ENCODE data around the gene JPT2. TPM values are rescaled to one million over a fixed set of nuclear protein-coding genes. Genes with fewer than 3 reads are reported as not detected.

Gene JPT2, protein sequence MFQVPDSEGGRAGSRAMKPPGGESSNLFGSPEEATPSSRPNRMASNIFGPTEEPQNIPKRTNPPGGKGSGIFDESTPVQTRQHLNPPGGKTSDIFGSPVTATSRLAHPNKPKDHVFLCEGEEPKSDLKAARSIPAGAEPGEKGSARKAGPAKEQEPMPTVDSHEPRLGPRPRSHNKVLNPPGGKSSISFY
- 174 TPM for polyA plus RNA-seq (2013, experiment 1 of 2)
- 169 TPM for polyA plus RNA-seq (2013, experiment 2 of 2)

DNA sequence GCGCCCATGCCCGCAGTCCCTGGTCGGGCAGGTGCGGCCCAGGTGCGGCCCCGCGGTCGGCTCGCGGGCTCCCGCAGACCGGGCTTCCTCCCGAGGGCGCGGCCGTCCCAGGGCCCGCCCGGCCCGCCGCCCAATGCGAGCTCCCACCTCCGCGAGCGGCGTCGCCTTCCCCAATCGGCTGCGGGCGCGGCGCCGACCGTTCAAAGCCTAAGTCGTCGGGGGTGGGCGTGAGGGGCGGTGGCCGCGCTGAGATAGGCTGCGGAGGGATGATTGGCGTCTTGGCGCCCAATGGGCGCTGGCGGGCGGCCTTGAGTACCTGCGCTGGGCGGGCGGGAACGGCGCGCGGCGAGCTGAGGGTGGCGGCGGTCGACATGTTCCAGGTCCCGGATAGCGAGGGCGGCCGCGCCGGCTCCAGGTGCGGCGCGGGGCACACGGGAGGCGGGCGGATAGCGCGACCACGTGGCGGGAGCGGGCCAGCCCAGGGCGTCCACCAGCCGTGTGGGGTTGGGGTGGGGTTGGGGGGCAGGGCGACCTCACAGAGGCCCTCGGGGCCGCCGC is at the start of gene JPT2:
Gene JPT2 (plus strand): TSS at position 338 of the 558 bp plus-strand sequence. CDS start 34 bp downstream, at position 372.
- H3K4me1 ChIP-seq (ENCODE audit: insufficient read depth, low read length): peaks cover 21% of the 10 kb centered on the region
- peak within 1 kb of the TSS; percentile 97 for H3K4me3 ChIP-seq (ENCODE audit: low read length)
- peak within 1 kb of the TSS; percentile 97 for H3K9ac ChIP-seq (ENCODE audit: low read depth, low read length)
- under 1% methylated on average over 79 of the region's 79 CpGs for WGBS
- H3K27ac ChIP-seq (ENCODE audit: low read depth, low read length): peak within 1 kb of the TSS; percentile 77
- H3K9me3 ChIP-seq (ENCODE audit: insufficient read depth, low read depth, low read length): no peaks in the 10 kb centered on the region
- H3K36me3 ChIP-seq (ENCODE audit: insufficient read depth, low read length): peaks cover 40% of the 10 kb centered on the region
- no peaks in the 10 kb centered on the region for H3K27me3 ChIP-seq (ENCODE audit: insufficient read depth, low read length)

DNA sequence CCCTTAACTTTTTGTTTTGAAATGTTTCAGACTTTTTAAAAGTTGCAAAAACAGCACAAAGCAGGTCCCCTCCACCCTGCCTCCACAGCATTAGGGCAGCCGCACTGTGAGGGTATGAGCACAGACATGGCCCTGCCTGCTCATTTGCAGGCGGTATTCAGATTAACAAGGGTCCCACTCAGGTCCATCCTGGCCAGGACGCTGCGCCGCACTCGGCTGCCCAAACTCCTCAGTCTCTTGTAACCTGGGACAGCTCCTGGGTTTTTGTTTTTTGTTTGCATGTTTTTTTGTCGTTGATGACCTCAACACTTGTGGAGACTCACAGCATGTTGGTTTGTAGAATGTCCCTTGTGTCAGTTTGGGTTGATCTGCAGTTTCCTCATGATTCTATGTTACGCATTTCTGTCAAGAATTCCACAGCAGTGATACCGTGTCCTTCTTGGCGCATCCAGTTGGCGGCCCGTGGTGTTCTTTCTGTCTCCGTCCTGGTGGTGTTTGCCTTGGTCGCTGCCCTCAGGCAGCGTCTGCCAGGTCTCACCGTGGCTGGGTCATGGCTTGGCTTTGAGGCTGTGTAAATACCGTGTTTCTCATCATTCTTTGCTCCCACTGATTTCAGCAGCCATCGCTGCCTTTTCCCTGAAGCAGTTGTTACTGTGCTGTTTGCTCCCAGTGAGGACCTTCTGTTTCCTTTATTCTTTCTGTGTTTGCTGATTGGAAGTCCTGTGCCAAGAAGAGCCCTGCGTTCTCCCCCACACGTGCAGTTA is 47.4 kb upstream of the JPT2 start:
- WGBS: 96% methylated on average over 20 of the region's 20 CpGs
- Histone ChIP-seq H3K4me1 (ENCODE audit: insufficient read depth, low read length) (no peaks in the 10 kb centered on the region), H3K27ac (ENCODE audit: low read depth, low read length) (no peak overlapping the region), H3K9me3 (ENCODE audit: insufficient read depth, low read depth, low read length) (no peaks in the 10 kb centered on the region), H3K36me3 (ENCODE audit: insufficient read depth, low read length) (peaks cover 69% of the 10 kb centered on the region), H3K27me3 (ENCODE audit: insufficient read depth, low read length) (no peaks in the 10 kb centered on the region), H3K9ac (ENCODE audit: low read depth, low read length) (no peak overlapping the region), H3K4me3 (ENCODE audit: low read length) (no peak overlapping the region)

DNA sequence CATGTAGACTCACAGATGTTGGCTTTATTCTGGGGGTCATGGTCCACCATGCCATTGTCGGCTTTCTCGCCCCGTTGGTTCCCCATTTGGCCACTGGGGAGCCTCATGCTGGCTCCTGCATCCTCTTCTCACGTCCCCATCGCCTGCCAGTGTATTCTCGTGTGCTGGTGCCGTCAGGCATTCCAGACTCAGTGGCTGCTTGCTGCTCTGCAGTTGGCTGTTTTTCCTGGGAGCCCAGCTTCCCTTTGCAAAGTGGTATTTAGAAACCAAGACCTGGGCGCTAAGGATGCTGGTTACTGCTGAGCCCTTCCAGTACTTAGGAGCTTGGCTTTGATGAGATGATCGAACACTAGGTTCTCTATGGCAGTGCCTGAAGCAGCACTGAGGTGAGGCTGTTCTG is 46.8 kb upstream of the JPT2 start:
- H3K27me3 ChIP-seq (ENCODE audit: insufficient read depth, low read length): no peaks in the 10 kb centered on the region
- no peak overlapping the region for H3K4me3 ChIP-seq (ENCODE audit: low read length)
- WGBS: 93% methylated on average over 9 of the region's 9 CpGs
- peaks cover 68% of the 10 kb centered on the region for H3K36me3 ChIP-seq (ENCODE audit: insufficient read depth, low read length)
- H3K4me1 ChIP-seq (ENCODE audit: insufficient read depth, low read length): no peaks in the 10 kb centered on the region
- H3K9ac ChIP-seq (ENCODE audit: low read depth, low read length): no peak overlapping the region
- H3K27ac ChIP-seq (ENCODE audit: low read depth, low read length): no peak overlapping the region
- H3K9me3 ChIP-seq (ENCODE audit: insufficient read depth, low read depth, low read length): no peaks in the 10 kb centered on the region

DNA sequence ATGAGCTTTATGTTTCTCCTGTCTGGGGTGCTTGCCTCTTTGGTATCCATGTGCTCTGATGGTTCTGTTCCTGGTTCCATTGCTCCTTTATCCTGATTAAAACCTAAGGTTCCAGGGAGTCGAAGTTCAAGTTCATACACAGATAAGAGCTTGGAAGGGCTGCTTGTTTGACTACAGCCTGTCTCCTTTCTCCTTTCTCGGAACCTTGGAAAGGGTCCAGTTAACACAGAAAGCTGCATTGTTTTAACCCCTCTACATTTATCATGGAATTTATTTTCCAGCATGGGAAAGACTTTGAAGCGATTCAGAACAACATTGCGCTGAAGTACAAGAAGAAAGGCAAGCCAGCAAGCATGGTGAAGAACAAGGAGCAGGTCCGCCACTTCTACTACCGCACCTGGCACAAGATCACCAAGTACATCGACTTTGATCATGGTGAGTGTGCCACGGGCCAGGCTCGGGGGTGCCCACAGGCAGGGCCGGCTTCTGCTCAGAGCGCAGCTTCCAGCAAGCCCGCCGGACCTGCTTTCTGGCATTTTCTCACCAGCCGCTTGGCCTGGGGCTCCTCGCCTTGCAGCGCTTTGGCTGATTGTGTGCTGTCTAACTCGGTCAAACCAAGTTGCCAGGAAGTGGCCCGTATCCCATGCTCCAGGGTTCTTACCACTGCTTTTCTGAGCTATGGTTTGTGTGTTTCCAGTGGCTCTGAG is 46.0 kb upstream of the JPT2 start:
- Histone ChIP-seq H3K27ac (ENCODE audit: low read depth, low read length) (no peak overlapping the region), H3K27me3 (ENCODE audit: insufficient read depth, low read length) (no peaks in the 10 kb centered on the region), H3K9me3 (ENCODE audit: insufficient read depth, low read depth, low read length) (no peaks in the 10 kb centered on the region), H3K9ac (ENCODE audit: low read depth, low read length) (no peak overlapping the region), H3K4me3 (ENCODE audit: low read length) (no peak overlapping the region), H3K36me3 (ENCODE audit: insufficient read depth, low read length) (peaks cover 59% of the 10 kb centered on the region), H3K4me1 (ENCODE audit: insufficient read depth, low read length) (no peaks in the 10 kb centered on the region)
- 96% methylated on average over 18 of the region's 18 CpGs for WGBS

DNA sequence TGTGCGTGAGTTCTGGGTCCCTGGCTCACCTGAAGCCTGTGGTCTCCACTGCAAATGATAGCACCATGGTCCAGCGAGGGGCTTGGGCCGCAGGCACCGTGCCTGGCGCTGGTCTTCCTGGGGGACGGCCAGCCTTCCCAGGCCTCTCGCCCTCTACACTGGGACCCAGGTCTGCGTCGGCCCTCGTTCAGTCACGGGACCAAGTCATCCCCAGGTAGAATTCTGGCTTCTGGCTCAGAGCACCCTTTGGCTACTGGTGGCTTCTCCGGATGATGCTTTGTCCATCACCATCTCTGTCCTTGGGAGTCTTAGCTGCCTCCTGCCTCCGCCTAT is 45.5 kb upstream of the JPT2 start:
- Histone ChIP-seq H3K36me3 (ENCODE audit: insufficient read depth, low read length) (peaks cover 59% of the 10 kb centered on the region), H3K4me3 (ENCODE audit: low read length) (no peak overlapping the region), H3K9ac (ENCODE audit: low read depth, low read length) (no peak overlapping the region), H3K27me3 (ENCODE audit: insufficient read depth, low read length) (no peaks in the 10 kb centered on the region), H3K27ac (ENCODE audit: low read depth, low read length) (no peak overlapping the region), H3K9me3 (ENCODE audit: insufficient read depth, low read depth, low read length) (no peaks in the 10 kb centered on the region), H3K4me1 (ENCODE audit: insufficient read depth, low read length) (no peaks in the 10 kb centered on the region)
- 95% methylated on average over 13 of the region's 13 CpGs for WGBS

DNA sequence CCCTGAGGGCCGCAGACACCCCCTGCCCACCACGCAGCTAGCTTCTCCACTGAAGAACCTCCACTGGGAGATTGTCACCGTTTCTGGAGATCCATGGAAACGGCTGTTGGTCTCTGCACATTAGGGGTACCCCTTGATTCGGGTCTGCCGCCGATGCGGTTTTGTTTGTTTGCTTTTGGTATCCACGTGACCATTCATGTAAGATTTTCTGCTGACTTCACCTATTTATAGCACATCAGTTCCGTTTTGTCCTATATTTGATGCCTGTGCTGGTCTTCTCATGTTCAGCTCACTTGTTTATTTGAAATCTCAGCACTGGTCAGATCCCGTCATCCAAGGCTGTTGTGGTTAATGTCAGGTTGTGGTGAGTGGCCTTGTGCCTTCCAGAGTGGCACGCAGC is 44.8 kb upstream of the JPT2 start:
- 95% methylated on average over 12 of the region's 12 CpGs for WGBS
- Histone ChIP-seq H3K9ac (ENCODE audit: low read depth, low read length) (no peak overlapping the region), H3K4me1 (ENCODE audit: insufficient read depth, low read length) (no peaks in the 10 kb centered on the region), H3K4me3 (ENCODE audit: low read length) (no peak overlapping the region), H3K9me3 (ENCODE audit: insufficient read depth, low read depth, low read length) (no peaks in the 10 kb centered on the region), H3K27me3 (ENCODE audit: insufficient read depth, low read length) (no peaks in the 10 kb centered on the region), H3K36me3 (ENCODE audit: insufficient read depth, low read length) (peaks cover 65% of the 10 kb centered on the region), H3K27ac (ENCODE audit: low read depth, low read length) (no peak overlapping the region)

DNA sequence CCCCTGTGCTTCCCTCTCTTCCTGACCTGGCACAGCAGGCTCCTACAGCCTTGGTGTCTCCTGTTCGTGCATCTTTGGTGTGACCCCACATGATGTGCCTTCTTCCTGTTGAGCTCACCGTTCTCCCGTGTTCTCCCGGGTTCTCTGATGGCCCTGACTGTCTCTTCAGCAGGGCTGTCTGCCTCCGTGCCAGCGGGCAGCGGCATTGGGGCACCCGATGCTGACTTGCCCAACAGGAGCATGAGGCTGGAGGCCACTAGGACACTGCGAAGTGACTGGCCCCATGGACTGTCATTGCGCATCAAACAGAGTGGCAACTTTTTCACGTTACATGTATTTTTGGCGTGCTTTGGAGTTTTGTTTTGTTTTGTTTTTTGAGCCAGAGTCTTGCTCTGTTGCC is 43.5 kb upstream of the JPT2 start:
- H3K9me3 ChIP-seq (ENCODE audit: insufficient read depth, low read depth, low read length): no peaks in the 10 kb centered on the region
- no peak overlapping the region for H3K4me3 ChIP-seq (ENCODE audit: low read length)
- WGBS: 96% methylated on average over 12 of the region's 12 CpGs
- peaks cover 78% of the 10 kb centered on the region for H3K36me3 ChIP-seq (ENCODE audit: insufficient read depth, low read length)
- H3K27me3 ChIP-seq (ENCODE audit: insufficient read depth, low read length): no peaks in the 10 kb centered on the region
- H3K9ac ChIP-seq (ENCODE audit: low read depth, low read length): no peak overlapping the region
- no peak overlapping the region for H3K27ac ChIP-seq (ENCODE audit: low read depth, low read length)
- no peaks in the 10 kb centered on the region for H3K4me1 ChIP-seq (ENCODE audit: insufficient read depth, low read length)

DNA sequence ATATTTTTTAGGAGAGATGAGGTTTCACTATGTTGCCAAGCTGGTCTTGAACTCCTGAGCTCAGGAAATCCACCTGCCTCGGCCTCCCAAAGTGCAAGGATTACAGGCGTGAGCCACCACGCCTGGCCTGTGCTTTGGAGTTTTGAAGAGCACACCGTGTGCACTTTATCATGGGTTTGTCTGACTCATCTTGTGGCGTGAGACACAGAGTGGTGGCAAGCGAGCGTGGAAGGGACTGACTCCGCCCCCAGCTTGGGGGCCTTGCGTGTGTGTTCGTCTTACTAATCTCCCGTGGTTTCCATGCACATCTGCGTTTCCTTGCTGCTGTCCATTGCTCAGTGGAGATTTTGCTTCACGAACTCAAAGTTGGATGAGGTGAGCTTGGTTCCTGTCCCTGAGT is 43.0 kb upstream of the JPT2 start:
- Histone ChIP-seq H3K4me3 (ENCODE audit: low read length) (no peak overlapping the region), H3K9ac (ENCODE audit: low read depth, low read length) (no peak overlapping the region; the same call in 1 of the 2 replicates), H3K9me3 (ENCODE audit: insufficient read depth, low read depth, low read length) (no peaks in the 10 kb centered on the region), H3K36me3 (ENCODE audit: insufficient read depth, low read length) (peaks cover 79% of the 10 kb centered on the region), H3K4me1 (ENCODE audit: insufficient read depth, low read length) (no peaks in the 10 kb centered on the region), H3K27ac (ENCODE audit: low read depth, low read length) (no peak overlapping the region), H3K27me3 (ENCODE audit: insufficient read depth, low read length) (no peaks in the 10 kb centered on the region)
- WGBS: 95% methylated on average over 13 of the region's 13 CpGs

DNA sequence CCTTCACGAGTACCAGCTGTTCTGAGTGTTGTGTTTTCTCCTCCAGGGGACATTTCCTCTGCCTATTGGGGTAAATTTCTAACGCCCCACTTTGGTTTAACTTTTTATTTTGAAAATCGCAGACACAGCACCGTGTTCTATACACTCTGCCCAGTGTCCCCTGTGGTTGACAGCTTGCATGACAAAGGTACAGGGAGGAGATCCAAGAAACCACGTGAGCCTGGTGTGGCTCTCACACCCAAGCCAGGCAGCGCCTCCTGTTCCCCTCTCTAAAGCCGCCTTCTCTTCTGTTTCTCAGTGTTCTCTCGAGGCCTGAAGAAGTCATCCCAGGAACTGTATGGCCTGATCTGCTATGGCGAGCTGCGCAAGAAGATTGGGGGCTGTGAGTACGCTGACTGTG is 40.6 kb upstream of the JPT2 start:
- Histone ChIP-seq H3K9me3 (ENCODE audit: insufficient read depth, low read depth, low read length) (no peaks in the 10 kb centered on the region), H3K36me3 (ENCODE audit: insufficient read depth, low read length) (peaks cover 84% of the 10 kb centered on the region), H3K4me3 (ENCODE audit: low read length) (no peak overlapping the region), H3K4me1 (ENCODE audit: insufficient read depth, low read length) (no peaks in the 10 kb centered on the region), H3K9ac (ENCODE audit: low read depth, low read length) (no peak overlapping the region), H3K27me3 (ENCODE audit: insufficient read depth, low read length) (no peaks in the 10 kb centered on the region), H3K27ac (ENCODE audit: low read depth, low read length) (no peak overlapping the region)
- 92% methylated on average over 11 of the region's 11 CpGs for WGBS

DNA sequence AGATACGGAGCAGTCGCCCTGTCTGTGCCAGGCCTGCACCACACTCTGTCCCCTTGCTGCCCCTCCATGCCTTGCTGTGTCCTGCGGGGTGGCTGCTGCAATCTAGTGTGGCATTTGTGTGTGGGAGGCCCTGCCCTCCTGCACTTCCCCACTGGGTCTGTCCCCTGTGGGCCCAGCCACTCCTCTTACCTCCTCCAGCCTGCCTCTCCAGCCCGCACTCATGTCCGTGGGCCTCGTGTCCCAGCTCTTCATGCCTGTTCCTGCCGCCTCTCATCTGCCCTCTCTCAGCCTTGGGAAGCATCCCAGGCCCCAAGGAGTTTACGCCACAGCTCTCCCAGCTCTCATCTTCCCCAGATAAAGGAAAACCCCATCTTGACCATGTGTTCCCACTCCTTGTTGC is 39.3 kb upstream of the JPT2 start:
- Histone ChIP-seq H3K27ac (ENCODE audit: low read depth, low read length) (no peak overlapping the region), H3K4me1 (ENCODE audit: insufficient read depth, low read length) (no peaks in the 10 kb centered on the region), H3K9me3 (ENCODE audit: insufficient read depth, low read depth, low read length) (no peaks in the 10 kb centered on the region), H3K4me3 (ENCODE audit: low read length) (no peak overlapping the region), H3K27me3 (ENCODE audit: insufficient read depth, low read length) (no peaks in the 10 kb centered on the region), H3K9ac (ENCODE audit: low read depth, low read length) (no peak overlapping the region), H3K36me3 (ENCODE audit: insufficient read depth, low read length) (peaks cover 81% of the 10 kb centered on the region)
- WGBS: 94% methylated on average over 8 of the region's 8 CpGs

DNA sequence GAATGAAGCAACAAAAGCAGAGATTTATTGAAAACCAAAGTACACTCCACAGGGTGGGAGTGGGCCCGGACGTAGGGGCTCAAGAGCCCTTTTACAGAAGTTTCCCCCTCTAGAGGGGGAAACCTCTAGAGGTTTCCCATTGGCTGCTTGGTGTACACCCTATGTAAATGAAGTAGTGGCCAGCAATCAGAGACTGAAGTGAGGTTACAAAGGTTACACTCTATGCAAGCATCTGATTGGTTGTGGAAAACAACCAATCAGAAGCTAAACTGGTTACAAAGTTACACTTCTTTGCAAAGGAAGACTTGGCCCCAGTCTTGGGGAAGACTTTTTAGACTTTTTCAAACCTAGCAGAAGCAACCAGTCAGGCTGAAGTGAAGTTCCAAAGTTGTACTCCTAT is 38.8 kb upstream of the JPT2 start:
- WGBS: 100% methylated on average over 2 of the region's 2 CpGs
- H3K9ac ChIP-seq (ENCODE audit: low read depth, low read length): no peak overlapping the region

More for the DNA sequence above, 38.8 kb upstream of the JPT2 start:
- Histone ChIP-seq H3K4me3 (ENCODE audit: low read length) (no peak overlapping the region), H3K36me3 (ENCODE audit: insufficient read depth, low read length) (peaks cover 81% of the 10 kb centered on the region), H3K27me3 (ENCODE audit: insufficient read depth, low read length) (no peaks in the 10 kb centered on the region), H3K9me3 (ENCODE audit: insufficient read depth, low read depth, low read length) (no peaks in the 10 kb centered on the region), H3K4me1 (ENCODE audit: insufficient read depth, low read length) (no peaks in the 10 kb centered on the region), H3K27ac (ENCODE audit: low read depth, low read length) (no peak overlapping the region)

Measured in HUES64 (cell line).